Measurements from ENCODE around the gene KMT2B.

Gene KMT2B

DNA sequence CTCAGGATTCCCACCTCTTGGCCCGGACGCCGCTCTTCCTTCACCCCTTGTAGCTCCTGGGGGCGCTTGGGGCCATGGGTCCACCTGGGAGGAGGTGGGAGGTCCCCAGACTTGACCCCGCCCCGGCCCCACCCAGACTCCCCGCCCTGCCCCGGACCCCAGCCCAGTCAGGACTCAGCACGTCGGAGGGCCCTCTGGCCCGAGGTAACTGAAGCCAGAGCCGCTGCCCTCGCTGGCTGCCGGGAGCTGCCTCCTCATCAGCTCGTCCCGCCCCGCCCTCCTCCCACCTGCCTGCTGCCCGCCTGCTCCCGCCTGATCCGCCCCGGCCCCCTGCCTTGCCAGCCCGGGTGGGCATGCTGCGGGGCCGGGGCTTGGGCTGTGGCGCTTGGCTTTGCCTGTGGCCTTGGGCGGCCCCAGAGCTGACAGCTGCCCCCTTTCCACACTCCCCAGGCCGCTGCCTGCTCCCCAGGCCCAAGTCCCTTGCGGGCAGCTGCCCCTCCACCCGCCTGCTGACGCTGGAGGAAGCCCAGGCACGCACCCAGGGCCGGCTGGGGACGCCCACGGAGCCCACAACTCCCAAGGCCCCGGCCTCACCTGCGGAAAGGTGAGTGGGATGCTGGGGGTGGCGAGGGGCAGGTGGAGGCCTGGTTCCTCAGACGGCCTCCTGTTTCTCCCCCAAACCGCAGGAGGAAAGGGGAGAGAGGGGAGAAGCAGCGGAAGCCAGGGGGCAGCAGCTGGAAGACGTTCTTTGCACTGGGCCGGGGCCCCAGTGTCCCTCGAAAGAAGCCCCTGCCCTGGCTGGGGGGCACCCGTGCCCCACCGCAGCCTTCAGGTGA, 66.9 kb downstream of the KMT2B start:
- no peak for DNase-seq

DNA sequence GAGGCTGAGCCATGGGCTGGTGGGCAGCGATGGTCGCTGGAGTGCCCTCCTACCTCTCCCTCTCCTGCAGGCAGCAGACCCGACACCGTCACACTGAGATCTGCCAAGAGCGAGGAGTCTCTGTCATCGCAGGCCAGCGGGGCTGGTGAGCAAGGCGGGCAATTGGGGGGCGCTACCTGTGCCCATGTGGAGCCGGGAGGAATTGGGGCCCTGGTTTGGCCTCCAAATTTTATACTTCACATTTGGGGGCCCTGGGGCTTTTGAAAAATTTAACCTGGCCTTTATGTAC, 67.5 kb downstream of the KMT2B start:
- no peak for DNase-seq

DNA sequence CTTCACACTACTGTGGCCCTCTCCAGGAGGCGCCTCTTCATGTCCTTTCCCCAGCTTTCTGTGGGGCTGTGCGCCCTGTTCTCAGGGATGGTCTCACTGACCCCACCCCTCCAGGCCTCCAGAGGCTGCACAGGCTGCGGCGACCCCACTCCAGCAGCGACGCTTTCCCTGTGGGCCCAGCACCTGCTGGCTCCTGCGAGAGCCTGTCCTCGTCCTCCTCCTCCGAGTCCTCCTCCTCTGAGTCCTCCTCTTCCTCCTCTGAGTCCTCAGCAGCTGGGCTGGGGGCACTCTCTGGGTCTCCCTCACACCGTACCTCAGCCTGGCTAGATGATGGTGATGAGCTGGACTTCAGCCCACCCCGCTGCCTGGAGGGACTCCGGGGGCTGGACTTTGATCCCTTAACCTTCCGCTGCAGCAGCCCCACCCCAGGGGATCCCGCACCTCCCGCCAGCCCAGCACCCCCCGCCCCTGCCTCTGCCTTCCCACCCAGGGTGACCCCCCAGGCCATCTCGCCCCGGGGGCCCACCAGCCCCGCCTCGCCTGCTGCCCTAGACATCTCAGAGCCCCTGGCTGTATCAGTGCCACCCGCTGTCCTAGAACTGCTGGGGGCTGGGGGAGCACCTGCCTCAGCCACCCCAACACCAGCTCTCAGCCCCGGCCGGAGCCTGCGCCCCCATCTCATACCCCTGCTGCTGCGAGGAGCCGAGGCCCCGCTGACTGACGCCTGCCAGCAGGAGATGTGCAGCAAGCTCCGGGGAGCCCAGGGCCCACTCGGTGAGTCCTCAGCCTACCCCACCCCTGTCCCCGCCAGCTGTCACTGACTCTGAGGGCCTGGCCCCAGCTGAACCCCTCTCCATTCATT, 68.7 kb downstream of the KMT2B start:
- DNase-seq, result no peak

DNA sequence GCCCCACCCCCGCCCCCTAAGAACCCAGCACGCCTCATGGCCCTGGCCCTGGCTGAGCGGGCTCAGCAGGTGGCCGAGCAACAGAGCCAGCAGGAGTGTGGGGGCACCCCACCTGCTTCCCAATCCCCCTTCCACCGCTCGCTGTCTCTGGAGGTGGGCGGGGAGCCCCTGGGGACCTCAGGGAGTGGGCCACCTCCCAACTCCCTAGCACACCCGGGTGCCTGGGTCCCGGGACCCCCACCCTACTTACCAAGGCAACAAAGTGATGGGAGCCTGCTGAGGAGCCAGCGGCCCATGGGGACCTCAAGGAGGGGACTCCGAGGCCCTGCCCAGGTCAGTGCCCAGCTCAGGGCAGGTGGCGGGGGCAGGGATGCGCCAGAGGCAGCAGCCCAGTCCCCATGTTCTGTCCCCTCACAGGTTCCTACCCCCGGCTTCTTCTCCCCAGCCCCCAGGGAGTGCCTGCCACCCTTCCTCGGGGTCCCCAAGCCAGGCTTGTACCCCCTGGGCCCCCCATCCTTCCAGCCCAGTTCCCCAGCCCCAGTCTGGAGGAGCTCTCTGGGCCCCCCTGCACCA, 69.5 kb downstream of the KMT2B start:
- no peak for DNase-seq
